Suprapubic skin (tissue), 4 donors: ENCODE results near the gene SYNJ2BP. TPM values are rescaled to one million over a fixed set of nuclear protein-coding genes. Genes with fewer than 3 reads are reported as not detected.

Experiments used
- DNase-seq, 2 donors: peaks; one replicate each; pipeline ENCODE4 v3.0.0-alpha.2; 2019; ENCODE audit warnings: low spot score in 2 of 2
- H3K27ac ChIP-seq: fragments of 200-600 bp; sonication (generic); one replicate; pipeline ENCODE4 v1.5.1; 2019
- H3K27me3 ChIP-seq: fragments of 200-600 bp; sonication (generic); one replicate; pipeline ENCODE4 v1.5.1; 2019
- H3K36me3 ChIP-seq: fragments of 200-600 bp; sonication (generic); one replicate; pipeline ENCODE4 v1.5.1; 2019
- H3K4me1 ChIP-seq: fragments of 200-600 bp; sonication (generic); one replicate; pipeline ENCODE4 v1.5.1; 2019
- H3K4me3 ChIP-seq: fragments of 200-600 bp; sonication (generic); one replicate; pipeline ENCODE4 v1.5.1; 2019; ENCODE audit warnings: mild to moderate bottlenecking
- H3K9me3 ChIP-seq: fragments of 200-600 bp; sonication (generic); one replicate; pipeline ENCODE4 v1.5.1; 2019
- CTCF ChIP-seq, 2 donors: fragments of 200-600 bp in 1 of 2; fragments of 450-650 bp in 1 of 2; sonication (generic) in 1 of 2; IDR thresholded peaks; one replicate each; pipeline ENCODE4 v1.5.1; 2016 to 2019; ENCODE audit warnings: antibody characterized with exemption in 2 of 2, mild to moderate bottlenecking in 1 of 2, moderate library complexity in 1 of 2
- EP300 ChIP-seq: sonication (generic); formaldehyde crosslinking; IDR thresholded peaks from one replicate; pipeline ENCODE4 v1.6.1; 2017; ENCODE audit warnings: antibody characterized with exemption
- POLR2A ChIP-seq, 2 donors: fragments of 450-650 bp; IDR thresholded peaks; one replicate each; pipeline ENCODE4 v1.6.1; 2017; ENCODE audit warnings: antibody characterized with exemption in 2 of 2, mild to moderate bottlenecking in 2 of 2, moderate library complexity in 2 of 2
- POLR2AphosphoS5 ChIP-seq, 3 donors: sonication (generic); formaldehyde crosslinking; IDR thresholded peaks; one replicate each; pipeline ENCODE4 v1.6.1; 2017; ENCODE audit warnings: antibody characterized with exemption in 3 of 3
- WGBS: methylation state at CpG from one replicate; pipeline ENCODE4 v1.1.5; 2018; 5-methylcytosine and 5-hydroxymethylcytosine counted together
- total RNA-seq, 4 donors: library from RNA; depleted of rRNA; stranded (reverse); fragments of >200 nt; gene quantifications; one replicate each; pipeline ENCODE4 v1.1.0, GENCODE V29; 2016

The SYNJ2BP gene
- total RNA-seq, 4 donors from 2014 or later, result 10.1 to 25.9 (median 14.9) TPM

DNA sequence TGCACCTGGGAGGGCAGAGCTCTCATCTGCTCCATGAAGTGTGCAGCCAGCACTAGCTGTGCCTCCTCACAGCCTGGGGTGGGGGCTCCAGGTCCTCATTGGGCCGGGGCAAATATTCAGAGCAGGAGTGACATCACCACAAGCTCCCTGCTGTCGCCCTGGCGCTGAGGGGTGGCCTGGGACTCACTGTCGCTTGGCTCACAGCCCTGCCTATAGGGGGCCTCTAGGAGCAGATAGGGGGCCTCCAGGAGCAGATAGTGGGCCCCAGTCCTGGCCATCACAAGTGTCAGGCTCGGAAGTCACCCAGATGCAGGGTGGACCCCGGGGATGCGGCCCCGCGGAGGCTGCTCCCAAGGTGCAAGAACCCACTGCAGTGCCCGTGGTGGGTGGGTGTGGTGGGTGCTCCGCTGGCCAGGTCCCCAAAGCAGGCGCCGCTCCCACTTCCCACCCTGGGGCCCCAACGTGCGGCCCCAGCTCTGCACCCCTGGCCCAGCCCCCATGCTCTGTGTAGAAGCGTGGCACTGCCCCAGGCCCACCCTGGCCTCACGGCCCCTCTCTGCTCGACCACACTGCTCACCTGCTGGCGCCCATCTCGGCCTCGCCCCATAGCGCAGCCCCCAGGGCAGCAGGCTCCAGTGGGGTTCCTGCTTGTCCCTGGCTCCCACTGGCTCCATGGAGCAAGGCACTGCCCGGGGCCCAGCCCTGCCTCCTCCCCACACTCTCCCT, 18.0 kb downstream of the SYNJ2BP start:
- 94% methylated on average over 21 of the region's 23 CpGs for WGBS
- no peaks in the 10 kb centered on the region for H3K4me1 ChIP-seq

GRCh38 chr14:70398280-70398679, 18.6 kb downstream of the SYNJ2BP start:
- H3K4me3 ChIP-seq, result no peak overlapping the region

More for the DNA sequence above, 18.0 kb downstream of the SYNJ2BP start:
- Histone ChIP-seq H3K4me3 (no peak overlapping the region), H3K36me3 (peaks cover 14% of the 10 kb centered on the region), H3K9me3 (no peaks in the 10 kb centered on the region), H3K27ac (no peak overlapping the region), H3K27me3 (no peaks in the 10 kb centered on the region)
- no peak for DNase-seq
- TF ChIP-seq CTCF (IDR thresholded peaks at IDR 0.05) (no peak), POLR2A (IDR thresholded peaks at IDR 0.05) (no peak), EP300 (no peak), POLR2AphosphoS5 (IDR thresholded peaks at IDR 0.05) (no peak)

GRCh38 chr14:70397746-70398145, 19.1 kb downstream of the SYNJ2BP start:
- DNase-seq, result no peak
- Histone ChIP-seq H3K36me3 (peaks cover 14% of the 10 kb centered on the region), H3K9me3 (no peaks in the 10 kb centered on the region), H3K4me1 (no peaks in the 10 kb centered on the region), H3K27ac (no peak overlapping the region), H3K4me3 (no peak overlapping the region), H3K27me3 (no peaks in the 10 kb centered on the region)
- no peak for TF ChIP-seq POLR2A (IDR thresholded peaks at IDR 0.05)
- no peak for TF ChIP-seq CTCF (IDR thresholded peaks at IDR 0.05)
- no peak for TF ChIP-seq POLR2AphosphoS5 (IDR thresholded peaks at IDR 0.05)
- no peak for TF ChIP-seq EP300
- WGBS, result 83% methylated on average over 2 of the region's 2 CpGs

More at GRCh38 chr14:70398280-70398679, 18.6 kb downstream of the SYNJ2BP start:
- DNase-seq, result no peak
- 92% methylated on average over 2 of the region's 2 CpGs for WGBS
- Histone ChIP-seq H3K36me3 (peaks cover 14% of the 10 kb centered on the region), H3K27ac (no peak overlapping the region), H3K9me3 (no peaks in the 10 kb centered on the region), H3K27me3 (no peaks in the 10 kb centered on the region), H3K4me1 (no peaks in the 10 kb centered on the region)
- TF ChIP-seq EP300 (no peak), CTCF (IDR thresholded peaks at IDR 0.05) (no peak), POLR2AphosphoS5 (IDR thresholded peaks at IDR 0.05) (no peak), POLR2A (IDR thresholded peaks at IDR 0.05) (no peak)

DNA sequence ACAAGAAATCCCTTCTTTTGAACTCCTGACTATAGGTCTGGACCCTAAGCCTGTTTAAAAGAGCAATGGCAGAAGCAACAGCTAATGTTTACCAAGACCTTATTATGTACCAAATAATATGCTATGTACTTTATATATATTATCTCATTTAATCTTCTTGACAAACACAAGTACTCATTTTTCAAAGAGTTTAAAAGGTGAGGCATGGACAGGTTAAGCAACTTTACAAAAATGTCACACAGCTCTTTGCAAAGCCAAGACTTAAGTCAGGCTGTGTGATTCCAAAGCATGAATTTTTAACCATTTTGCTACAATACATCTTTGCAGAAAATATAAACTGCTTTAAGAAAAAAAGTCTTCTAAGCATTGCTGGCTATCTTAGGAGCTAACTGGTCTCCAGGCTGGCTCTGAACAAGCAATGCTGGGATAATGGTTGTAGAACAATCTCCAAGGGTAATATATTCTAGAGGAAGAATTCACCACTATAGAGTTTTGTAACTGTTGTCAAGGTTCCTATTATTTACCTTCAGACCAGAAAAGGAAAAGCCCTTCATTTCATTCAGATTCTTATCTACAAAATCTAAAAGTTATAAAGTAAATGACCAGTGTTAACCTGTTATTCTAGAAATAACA, 22.1 kb downstream of the SYNJ2BP start:
- Histone ChIP-seq H3K27me3 (no peaks in the 10 kb centered on the region), H3K4me1 (no peaks in the 10 kb centered on the region), H3K9me3 (no peaks in the 10 kb centered on the region), H3K4me3 (no peak overlapping the region), H3K27ac (no peak overlapping the region), H3K36me3 (peaks cover 14% of the 10 kb centered on the region)
- no peak for DNase-seq
- TF ChIP-seq EP300 (no peak), CTCF (IDR thresholded peaks at IDR 0.05) (no peak), POLR2AphosphoS5 (IDR thresholded peaks at IDR 0.05) (no peak), POLR2A (IDR thresholded peaks at IDR 0.05) (no peak)

- no peak for DNase-seq
- TF ChIP-seq CTCF (IDR thresholded peaks at IDR 0.05) (no peak), EP300 (no peak), POLR2A (IDR thresholded peaks at IDR 0.05) (no peak)
- no peaks in the 10 kb centered on the region for H3K9me3 ChIP-seq
- H3K4me1 ChIP-seq, result no peaks in the 10 kb centered on the region
- H3K27me3 ChIP-seq, result no peaks in the 10 kb centered on the region
- H3K36me3 ChIP-seq, result peaks cover 5% of the 10 kb centered on the region
- 59% methylated on average over 3 of the region's 3 CpGs for WGBS
- no peak overlapping the region for H3K4me3 ChIP-seq
- no peak overlapping the region for H3K27ac ChIP-seq
Observed at GRCh38 chr14:70392676-70393075, 24.2 kb downstream of the SYNJ2BP start.
